ENCODE data around the gene RHNO1.

Gene RHNO1

DNA sequence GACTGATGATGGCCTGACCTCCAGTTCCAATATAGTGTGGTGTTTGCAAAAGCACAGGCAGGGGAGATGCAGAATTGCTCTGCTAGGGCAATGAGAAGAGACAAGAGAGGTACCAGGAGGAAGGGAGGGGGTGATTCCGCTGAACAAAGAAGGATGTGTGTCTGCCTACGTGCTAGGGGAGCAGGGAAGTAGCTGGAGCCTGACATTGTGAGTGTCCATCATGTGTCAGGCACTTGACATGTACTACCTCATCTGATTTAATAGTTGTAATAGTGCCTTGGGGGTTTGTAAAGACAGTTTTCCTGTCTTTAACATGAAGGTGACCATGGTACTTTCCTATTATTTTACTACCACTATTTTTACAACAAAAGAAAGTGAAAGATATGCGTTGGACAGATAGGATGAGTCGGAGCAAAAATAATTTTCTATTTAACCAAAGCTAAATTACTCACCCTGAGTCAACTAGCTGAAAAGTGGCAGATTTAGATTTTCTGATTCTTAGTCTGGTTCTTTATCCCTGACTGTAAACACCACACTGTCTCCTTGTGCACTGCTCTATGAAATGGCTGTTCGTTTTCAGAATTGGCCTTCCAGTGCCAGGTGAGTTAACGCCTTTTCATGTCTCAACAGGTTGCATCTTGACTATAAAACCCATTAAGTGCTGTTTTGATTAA, 48.4 kb downstream of the RHNO1 start:
- no peaks in the 10 kb centered on the region for H3K9me3 ChIP-seq (ENCODE audit: low read length)
- no peak for TF ChIP-seq EZH2 (IDR thresholded peaks at IDR 0.05; ENCODE audit: borderline replicate concordance, low read length)
- TF ChIP-seq, protein P1, sequence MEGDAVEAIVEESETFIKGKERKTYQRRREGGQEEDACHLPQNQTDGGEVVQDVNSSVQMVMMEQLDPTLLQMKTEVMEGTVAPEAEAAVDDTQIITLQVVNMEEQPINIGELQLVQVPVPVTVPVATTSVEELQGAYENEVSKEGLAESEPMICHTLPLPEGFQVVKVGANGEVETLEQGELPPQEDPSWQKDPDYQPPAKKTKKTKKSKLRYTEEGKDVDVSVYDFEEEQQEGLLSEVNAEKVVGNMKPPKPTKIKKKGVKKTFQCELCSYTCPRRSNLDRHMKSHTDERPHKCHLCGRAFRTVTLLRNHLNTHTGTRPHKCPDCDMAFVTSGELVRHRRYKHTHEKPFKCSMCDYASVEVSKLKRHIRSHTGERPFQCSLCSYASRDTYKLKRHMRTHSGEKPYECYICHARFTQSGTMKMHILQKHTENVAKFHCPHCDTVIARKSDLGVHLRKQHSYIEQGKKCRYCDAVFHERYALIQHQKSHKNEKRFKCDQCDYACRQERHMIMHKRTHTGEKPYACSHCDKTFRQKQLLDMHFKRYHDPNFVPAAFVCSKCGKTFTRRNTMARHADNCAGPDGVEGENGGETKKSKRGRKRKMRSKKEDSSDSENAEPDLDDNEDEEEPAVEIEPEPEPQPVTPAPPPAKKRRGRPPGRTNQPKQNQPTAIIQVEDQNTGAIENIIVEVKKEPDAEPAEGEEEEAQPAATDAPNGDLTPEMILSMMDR (IDR thresholded peaks at IDR 0.05; ENCODE audit: low read length) = no peak
- H3K4me2 ChIP-seq (ENCODE audit: low read length) = no peak overlapping the region
- H3K27ac ChIP-seq (ENCODE audit: low read depth, low read length, poor library complexity, severe bottlenecking) = no peak overlapping the region
- no peak overlapping the region for H2AFZ ChIP-seq (ENCODE audit: low read length)
- H3K9ac ChIP-seq (ENCODE audit: low read length) = no peak overlapping the region
- no peaks in the 10 kb centered on the region for H3K27me3 ChIP-seq (ENCODE audit: insufficient read depth, low read length)
- no peaks in the 10 kb centered on the region for H3K4me1 ChIP-seq (ENCODE audit: insufficient read depth, low read length, severe bottlenecking)
- H4K20me1 ChIP-seq (ENCODE audit: insufficient read depth, low read length) = no peaks in the 10 kb centered on the region
- H3K4me3 ChIP-seq (ENCODE audit: low read depth, low read length, poor library complexity, severe bottlenecking) = no peak overlapping the region
- no peaks in the 10 kb centered on the region for H3K79me2 ChIP-seq (ENCODE audit: insufficient read depth, low read length)
- H3F3A ChIP-seq (ENCODE audit: insufficient read depth, low read length) = no peaks in the 10 kb centered on the region
- H3K36me3 ChIP-seq (ENCODE audit: insufficient read depth, low read length) = peaks cover 26% of the 10 kb centered on the region
- no peaks in the 10 kb centered on the region for H3K9me2 ChIP-seq (ENCODE audit: low read depth, low read length)

DNA sequence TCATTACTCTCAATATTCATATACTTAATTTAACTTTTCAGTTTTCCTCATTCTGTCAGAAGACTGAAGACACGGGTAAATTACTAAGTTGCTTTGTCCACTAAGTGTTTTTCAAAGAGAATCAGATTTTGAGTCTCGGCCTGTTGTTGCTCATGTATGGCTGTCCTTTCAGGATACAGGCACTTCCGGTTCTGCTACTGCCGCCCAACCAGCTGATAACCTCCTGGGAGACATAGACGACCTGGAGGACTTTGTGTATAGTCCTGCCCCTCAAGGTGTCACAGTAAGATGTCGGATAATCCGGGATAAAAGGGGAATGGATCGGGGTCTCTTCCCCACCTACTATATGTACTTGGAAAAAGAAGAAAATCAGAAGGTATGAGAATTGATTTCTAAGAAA, 53.8 kb downstream of the RHNO1 start:
- H3F3A ChIP-seq (ENCODE audit: insufficient read depth, low read length) = no peaks in the 10 kb centered on the region
- no peak overlapping the region for H3K4me2 ChIP-seq (ENCODE audit: low read length)
- no peak overlapping the region for H3K4me3 ChIP-seq (ENCODE audit: low read depth, low read length, poor library complexity, severe bottlenecking)
- peaks cover 30% of the 10 kb centered on the region for H3K36me3 ChIP-seq (ENCODE audit: insufficient read depth, low read length)
- H3K4me1 ChIP-seq (ENCODE audit: insufficient read depth, low read length, severe bottlenecking) = no peaks in the 10 kb centered on the region
- no peaks in the 10 kb centered on the region for H4K20me1 ChIP-seq (ENCODE audit: insufficient read depth, low read length)
- no peak overlapping the region for H2AFZ ChIP-seq (ENCODE audit: low read length)
- H3K9me3 ChIP-seq (ENCODE audit: low read length) = no peaks in the 10 kb centered on the region
- H3K79me2 ChIP-seq (ENCODE audit: insufficient read depth, low read length) = no peaks in the 10 kb centered on the region
- TF ChIP-seq, protein P1 (IDR thresholded peaks at IDR 0.05; ENCODE audit: low read length) = no peak
- TF ChIP-seq EZH2 (IDR thresholded peaks at IDR 0.05; ENCODE audit: borderline replicate concordance, low read length) = no peak
- H3K9ac ChIP-seq (ENCODE audit: low read length) = no peak overlapping the region
- no peak overlapping the region for H3K27ac ChIP-seq (ENCODE audit: low read depth, low read length, poor library complexity, severe bottlenecking)
- no peaks in the 10 kb centered on the region for H3K27me3 ChIP-seq (ENCODE audit: insufficient read depth, low read length)
- H3K9me2 ChIP-seq (ENCODE audit: low read depth, low read length) = no peaks in the 10 kb centered on the region

DNA sequence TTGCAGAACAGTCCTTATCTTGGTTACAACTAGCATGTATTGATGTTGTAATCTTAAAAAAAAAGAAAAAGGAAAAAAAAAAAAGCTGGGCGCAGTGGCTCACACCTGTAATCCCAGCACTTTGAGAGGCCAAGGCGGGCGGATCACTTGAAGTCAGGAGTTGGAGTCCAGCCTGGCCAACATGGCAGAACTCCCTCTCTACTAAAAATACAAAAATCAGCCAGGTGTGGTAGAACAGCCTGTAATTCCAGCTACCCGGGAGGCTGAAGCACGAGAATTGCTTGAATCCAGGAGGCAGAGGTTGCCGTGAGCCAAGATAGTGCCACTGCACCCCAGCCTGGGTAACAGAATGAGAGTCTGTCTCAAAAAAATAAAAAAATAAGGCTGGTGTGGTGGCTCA, 56.6 kb downstream of the RHNO1 start:
- no peak overlapping the region for H3K9ac ChIP-seq (ENCODE audit: low read length)
- H3K27me3 ChIP-seq (ENCODE audit: insufficient read depth, low read length) = no peaks in the 10 kb centered on the region
- H3K4me1 ChIP-seq (ENCODE audit: insufficient read depth, low read length, severe bottlenecking) = no peaks in the 10 kb centered on the region
- H3K36me3 ChIP-seq (ENCODE audit: insufficient read depth, low read length) = peaks cover 39% of the 10 kb centered on the region
- no peak overlapping the region for H2AFZ ChIP-seq (ENCODE audit: low read length)
- H3K79me2 ChIP-seq (ENCODE audit: insufficient read depth, low read length) = no peaks in the 10 kb centered on the region
- no peak overlapping the region for H3K4me2 ChIP-seq (ENCODE audit: low read length)
- H3K4me3 ChIP-seq (ENCODE audit: low read depth, low read length, poor library complexity, severe bottlenecking) = no peak overlapping the region
- TF ChIP-seq, protein P1 (IDR thresholded peaks at IDR 0.05; ENCODE audit: low read length) = no peak
- TF ChIP-seq EZH2 (IDR thresholded peaks at IDR 0.05; ENCODE audit: borderline replicate concordance, low read length) = no peak
- H3K9me3 ChIP-seq (ENCODE audit: low read length) = no peaks in the 10 kb centered on the region
- H3F3A ChIP-seq (ENCODE audit: insufficient read depth, low read length) = no peaks in the 10 kb centered on the region
- no peak overlapping the region for H3K27ac ChIP-seq (ENCODE audit: low read depth, low read length, poor library complexity, severe bottlenecking)
- H3K9me2 ChIP-seq (ENCODE audit: low read depth, low read length) = no peaks in the 10 kb centered on the region
- no peaks in the 10 kb centered on the region for H4K20me1 ChIP-seq (ENCODE audit: insufficient read depth, low read length)

Data from OCI-LY1 (cell line).